Measurements from ENCODE around the gene ZNF544.
A peak's percentile ranks its signal among the peaks of the same experiment; 100 is the strongest.

The ZNF544 gene

DNA sequence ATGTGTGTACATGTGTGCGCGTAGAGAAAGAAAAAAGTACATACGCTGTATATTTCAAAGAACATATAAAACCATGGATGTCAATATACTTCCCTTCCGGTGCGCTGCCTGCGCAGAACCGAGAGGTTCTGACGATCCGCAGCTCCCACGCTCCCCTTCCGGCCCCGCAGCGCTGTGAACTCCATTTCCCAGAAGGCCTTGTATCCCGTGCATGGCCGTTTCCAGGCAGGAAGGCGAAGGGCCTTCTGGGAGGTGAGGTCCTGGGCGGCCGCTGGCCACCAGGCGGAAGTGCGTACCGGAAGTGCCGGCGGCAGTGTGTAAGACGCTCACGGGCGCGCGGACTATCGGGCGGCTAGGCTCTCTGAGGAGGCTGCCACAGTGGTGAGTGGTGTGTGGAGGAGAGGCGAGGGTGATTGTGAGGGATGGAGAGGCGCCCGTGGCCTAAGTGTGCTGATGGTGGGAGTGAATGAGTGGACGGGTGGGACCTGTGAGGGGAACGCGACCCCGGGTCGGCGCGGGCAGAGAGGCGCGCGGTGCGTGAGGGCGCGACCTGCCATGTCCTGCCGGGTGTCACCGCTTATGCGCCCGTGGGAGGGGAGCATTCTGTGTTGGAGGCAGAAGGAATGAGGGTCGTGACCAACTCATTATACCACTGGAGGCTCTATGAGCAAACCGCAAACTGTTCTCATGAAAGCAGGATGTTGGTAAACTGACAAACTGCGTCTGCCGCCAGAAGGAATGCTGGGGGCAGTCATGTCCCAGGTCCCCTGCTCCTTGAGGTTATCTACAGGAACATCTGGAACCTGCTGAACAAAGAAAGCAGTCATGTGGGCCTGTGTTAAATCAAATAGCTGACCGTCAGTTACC, 76.6 kb downstream of the ZNF544 start, which contains the start of gene ERVK3-1 (continued):
- TF ChIP-seq, protein P1, sequence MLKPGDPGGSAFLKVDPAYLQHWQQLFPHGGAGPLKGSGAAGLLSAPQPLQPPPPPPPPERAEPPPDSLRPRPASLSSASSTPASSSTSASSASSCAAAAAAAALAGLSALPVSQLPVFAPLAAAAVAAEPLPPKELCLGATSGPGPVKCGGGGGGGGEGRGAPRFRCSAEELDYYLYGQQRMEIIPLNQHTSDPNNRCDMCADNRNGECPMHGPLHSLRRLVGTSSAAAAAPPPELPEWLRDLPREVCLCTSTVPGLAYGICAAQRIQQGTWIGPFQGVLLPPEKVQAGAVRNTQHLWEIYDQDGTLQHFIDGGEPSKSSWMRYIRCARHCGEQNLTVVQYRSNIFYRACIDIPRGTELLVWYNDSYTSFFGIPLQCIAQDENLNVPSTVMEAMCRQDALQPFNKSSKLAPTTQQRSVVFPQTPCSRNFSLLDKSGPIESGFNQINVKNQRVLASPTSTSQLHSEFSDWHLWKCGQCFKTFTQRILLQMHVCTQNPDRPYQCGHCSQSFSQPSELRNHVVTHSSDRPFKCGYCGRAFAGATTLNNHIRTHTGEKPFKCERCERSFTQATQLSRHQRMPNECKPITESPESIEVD (tag by site-specific recombination; IDR thresholded peaks at IDR 0.05), result no peak
- TF ChIP-seq ZNF335 (tag by site-specific recombination; conservative IDR thresholded peaks at IDR 0.05), result peak; percentile 97
- TF ChIP-seq, protein P2, sequence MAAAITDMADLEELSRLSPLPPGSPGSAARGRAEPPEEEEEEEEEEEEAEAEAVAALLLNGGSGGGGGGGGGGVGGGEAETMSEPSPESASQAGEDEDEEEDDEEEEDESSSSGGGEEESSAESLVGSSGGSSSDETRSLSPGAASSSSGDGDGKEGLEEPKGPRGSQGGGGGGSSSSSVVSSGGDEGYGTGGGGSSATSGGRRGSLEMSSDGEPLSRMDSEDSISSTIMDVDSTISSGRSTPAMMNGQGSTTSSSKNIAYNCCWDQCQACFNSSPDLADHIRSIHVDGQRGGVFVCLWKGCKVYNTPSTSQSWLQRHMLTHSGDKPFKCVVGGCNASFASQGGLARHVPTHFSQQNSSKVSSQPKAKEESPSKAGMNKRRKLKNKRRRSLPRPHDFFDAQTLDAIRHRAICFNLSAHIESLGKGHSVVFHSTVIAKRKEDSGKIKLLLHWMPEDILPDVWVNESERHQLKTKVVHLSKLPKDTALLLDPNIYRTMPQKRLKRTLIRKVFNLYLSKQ (tag by site-specific recombination; IDR thresholded peaks at IDR 0.05; ENCODE audit: borderline replicate concordance), result no peak
- TF ChIP-seq ZNF664 (tag by site-specific recombination; IDR thresholded peaks at IDR 0.05), result no peak
- TF ChIP-seq, protein P3, sequence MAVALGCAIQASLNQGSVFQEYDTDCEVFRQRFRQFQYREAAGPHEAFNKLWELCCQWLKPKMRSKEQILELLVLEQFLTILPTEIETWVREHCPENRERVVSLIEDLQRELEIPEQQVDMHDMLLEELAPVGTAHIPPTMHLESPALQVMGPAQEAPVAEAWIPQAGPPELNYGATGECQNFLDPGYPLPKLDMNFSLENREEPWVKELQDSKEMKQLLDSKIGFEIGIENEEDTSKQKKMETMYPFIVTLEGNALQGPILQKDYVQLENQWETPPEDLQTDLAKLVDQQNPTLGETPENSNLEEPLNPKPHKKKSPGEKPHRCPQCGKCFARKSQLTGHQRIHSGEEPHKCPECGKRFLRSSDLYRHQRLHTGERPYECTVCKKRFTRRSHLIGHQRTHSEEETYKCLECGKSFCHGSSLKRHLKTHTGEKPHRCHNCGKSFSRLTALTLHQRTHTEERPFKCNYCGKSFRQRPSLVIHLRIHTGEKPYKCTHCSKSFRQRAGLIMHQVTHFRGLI (tag by site-specific recombination; IDR thresholded peaks at IDR 0.05), result peak; percentile 26
- TF ChIP-seq ZNF514 (tag by site-specific recombination; IDR thresholded peaks at IDR 0.05), result no peak
- TF ChIP-seq SP7 (tag by site-specific recombination; IDR thresholded peaks at IDR 0.05), result peak; percentile 81
- TF ChIP-seq, protein P4, sequence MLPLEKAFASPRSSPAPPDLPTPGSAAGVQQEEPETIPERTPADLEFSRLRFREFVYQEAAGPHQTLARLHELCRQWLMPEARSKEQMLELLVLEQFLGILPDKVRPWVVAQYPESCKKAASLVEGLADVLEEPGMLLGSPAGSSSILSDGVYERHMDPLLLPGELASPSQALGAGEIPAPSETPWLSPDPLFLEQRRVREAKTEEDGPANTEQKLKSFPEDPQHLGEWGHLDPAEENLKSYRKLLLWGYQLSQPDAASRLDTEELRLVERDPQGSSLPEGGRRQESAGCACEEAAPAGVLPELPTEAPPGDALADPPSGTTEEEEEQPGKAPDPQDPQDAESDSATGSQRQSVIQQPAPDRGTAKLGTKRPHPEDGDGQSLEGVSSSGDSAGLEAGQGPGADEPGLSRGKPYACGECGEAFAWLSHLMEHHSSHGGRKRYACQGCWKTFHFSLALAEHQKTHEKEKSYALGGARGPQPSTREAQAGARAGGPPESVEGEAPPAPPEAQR (tag by site-specific recombination; IDR thresholded peaks at IDR 0.05), result no peak
- TF ChIP-seq IKZF3 (tag by site-specific recombination; IDR thresholded peaks at IDR 0.05), result no peak
- TF ChIP-seq, protein P5, sequence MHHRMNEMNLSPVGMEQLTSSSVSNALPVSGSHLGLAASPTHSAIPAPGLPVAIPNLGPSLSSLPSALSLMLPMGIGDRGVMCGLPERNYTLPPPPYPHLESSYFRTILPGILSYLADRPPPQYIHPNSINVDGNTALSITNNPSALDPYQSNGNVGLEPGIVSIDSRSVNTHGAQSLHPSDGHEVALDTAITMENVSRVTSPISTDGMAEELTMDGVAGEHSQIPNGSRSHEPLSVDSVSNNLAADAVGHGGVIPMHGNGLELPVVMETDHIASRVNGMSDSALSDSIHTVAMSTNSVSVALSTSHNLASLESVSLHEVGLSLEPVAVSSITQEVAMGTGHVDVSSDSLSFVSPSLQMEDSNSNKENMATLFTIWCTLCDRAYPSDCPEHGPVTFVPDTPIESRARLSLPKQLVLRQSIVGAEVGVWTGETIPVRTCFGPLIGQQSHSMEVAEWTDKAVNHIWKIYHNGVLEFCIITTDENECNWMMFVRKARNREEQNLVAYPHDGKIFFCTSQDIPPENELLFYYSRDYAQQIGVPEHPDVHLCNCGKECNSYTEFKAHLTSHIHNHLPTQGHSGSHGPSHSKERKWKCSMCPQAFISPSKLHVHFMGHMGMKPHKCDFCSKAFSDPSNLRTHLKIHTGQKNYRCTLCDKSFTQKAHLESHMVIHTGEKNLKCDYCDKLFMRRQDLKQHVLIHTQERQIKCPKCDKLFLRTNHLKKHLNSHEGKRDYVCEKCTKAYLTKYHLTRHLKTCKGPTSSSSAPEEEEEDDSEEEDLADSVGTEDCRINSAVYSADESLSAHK (tag by site-specific recombination; IDR thresholded peaks at IDR 0.05), result no peak; the same call in 1 of the 2 replicates
- TF ChIP-seq, protein P6, sequence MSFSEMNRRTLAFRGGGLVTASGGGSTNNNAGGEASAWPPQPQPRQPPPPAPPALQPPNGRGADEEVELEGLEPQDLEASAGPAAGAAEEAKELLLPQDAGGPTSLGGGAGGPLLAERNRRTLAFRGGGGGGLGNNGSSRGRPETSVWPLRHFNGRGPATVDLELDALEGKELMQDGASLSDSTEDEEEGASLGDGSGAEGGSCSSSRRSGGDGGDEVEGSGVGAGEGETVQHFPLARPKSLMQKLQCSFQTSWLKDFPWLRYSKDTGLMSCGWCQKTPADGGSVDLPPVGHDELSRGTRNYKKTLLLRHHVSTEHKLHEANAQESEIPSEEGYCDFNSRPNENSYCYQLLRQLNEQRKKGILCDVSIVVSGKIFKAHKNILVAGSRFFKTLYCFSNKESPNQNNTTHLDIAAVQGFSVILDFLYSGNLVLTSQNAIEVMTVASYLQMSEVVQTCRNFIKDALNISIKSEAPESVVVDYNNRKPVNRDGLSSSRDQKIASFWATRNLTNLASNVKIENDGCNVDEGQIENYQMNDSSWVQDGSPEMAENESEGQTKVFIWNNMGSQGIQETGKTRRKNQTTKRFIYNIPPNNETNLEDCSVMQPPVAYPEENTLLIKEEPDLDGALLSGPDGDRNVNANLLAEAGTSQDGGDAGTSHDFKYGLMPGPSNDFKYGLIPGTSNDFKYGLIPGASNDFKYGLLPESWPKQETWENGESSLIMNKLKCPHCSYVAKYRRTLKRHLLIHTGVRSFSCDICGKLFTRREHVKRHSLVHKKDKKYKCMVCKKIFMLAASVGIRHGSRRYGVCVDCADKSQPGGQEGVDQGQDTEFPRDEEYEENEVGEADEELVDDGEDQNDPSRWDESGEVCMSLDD (tag by site-specific recombination; IDR thresholded peaks at IDR 0.05), result no peak
- TF ChIP-seq ZEB2 (tag by site-specific recombination; IDR thresholded peaks at IDR 0.05), result peak; percentile 73
- peak; percentile 90; the same call in 1 of the 2 replicates for TF ChIP-seq GLI4 (tag by site-specific recombination; IDR thresholded peaks at IDR 0.05)
- TF ChIP-seq ZFP69B (tag by site-specific recombination; IDR thresholded peaks at IDR 0.05), result no peak
- TF ChIP-seq KLF7 (tag by site-specific recombination; IDR thresholded peaks at IDR 0.05; ENCODE audit: borderline replicate concordance), result peak; percentile 83; the same call in 1 of the 2 replicates
- no peak for TF ChIP-seq ZNF670 (tag by site-specific recombination; IDR thresholded peaks at IDR 0.05; ENCODE audit: low read depth)
- TF ChIP-seq, protein P7, sequence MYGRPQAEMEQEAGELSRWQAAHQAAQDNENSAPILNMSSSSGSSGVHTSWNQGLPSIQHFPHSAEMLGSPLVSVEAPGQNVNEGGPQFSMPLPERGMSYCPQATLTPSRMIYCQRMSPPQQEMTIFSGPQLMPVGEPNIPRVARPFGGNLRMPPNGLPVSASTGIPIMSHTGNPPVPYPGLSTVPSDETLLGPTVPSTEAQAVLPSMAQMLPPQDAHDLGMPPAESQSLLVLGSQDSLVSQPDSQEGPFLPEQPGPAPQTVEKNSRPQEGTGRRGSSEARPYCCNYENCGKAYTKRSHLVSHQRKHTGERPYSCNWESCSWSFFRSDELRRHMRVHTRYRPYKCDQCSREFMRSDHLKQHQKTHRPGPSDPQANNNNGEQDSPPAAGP (tag by site-specific recombination; IDR thresholded peaks at IDR 0.05), result peak; percentile 74
- peak; percentile 89 for TF ChIP-seq KLF16 (tag by site-specific recombination; IDR thresholded peaks at IDR 0.05)
- TF ChIP-seq, protein P8, sequence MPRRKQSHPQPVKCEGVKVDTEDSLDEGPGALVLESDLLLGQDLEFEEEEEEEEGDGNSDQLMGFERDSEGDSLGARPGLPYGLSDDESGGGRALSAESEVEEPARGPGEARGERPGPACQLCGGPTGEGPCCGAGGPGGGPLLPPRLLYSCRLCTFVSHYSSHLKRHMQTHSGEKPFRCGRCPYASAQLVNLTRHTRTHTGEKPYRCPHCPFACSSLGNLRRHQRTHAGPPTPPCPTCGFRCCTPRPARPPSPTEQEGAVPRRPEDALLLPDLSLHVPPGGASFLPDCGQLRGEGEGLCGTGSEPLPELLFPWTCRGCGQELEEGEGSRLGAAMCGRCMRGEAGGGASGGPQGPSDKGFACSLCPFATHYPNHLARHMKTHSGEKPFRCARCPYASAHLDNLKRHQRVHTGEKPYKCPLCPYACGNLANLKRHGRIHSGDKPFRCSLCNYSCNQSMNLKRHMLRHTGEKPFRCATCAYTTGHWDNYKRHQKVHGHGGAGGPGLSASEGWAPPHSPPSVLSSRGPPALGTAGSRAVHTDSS (tag by site-specific recombination; IDR thresholded peaks at IDR 0.05), result no peak
- peak; percentile 72; the same call in 1 of the 2 replicates for TF ChIP-seq ZSCAN16 (tag by site-specific recombination; IDR thresholded peaks at IDR 0.05)
- TF ChIP-seq ZNF155 (tag by site-specific recombination; IDR thresholded peaks at IDR 0.05), result no peak
- TF ChIP-seq ZNF624 (tag by site-specific recombination; IDR thresholded peaks at IDR 0.05), result no peak
- TF ChIP-seq BCL11B (tag by site-specific recombination; IDR thresholded peaks at IDR 0.05; ENCODE audit: low read depth), result peak; percentile 73; the same call in 1 of the 2 replicates
- TF ChIP-seq ZNF561 (tag by site-specific recombination; IDR thresholded peaks at IDR 0.05; ENCODE audit: borderline replicate concordance), result no peak; the same call in 1 of the 2 replicates

Measured in HEK293 (cell line).